K562 (cell line): ENCODE data around the gene NDUFS8. TPM values are rescaled to one million over a fixed set of nuclear protein-coding genes. Genes with fewer than 3 reads are reported as not detected.

ENCODE experiments used
- ATAC-seq: fragments of 200-7000 bp; cut with Tn5 transposase; 3 replicates; pipeline ENCODE4 v1.9.1; 2020; ENCODE audit warnings: moderate library complexity
- BruUV-seq: library from RNA; stranded (reverse); fragments of 400-500 nt; replicated peaks from 2 replicates; lab custom pipeline; 2021; lab: Mats Ljungman, UMichigan
- CTCF ChIA-PET: fragments of 300-600 bp; formaldehyde crosslinking; extraction: SDS; loops from one replicate; lab custom pipeline; 2021; ENCODE audit warnings: low intra/inter-chr PET ratio; lab: Yijun Ruan, JAX
- POLR2A ChIA-PET: fragments of 300-600, 350-650 bp; sonication (Branson Sonifier 250); formaldehyde crosslinking; extraction: SDS; loops from one replicate; lab custom pipeline; 2021; ENCODE audit warnings: antibody characterized with exemption, inconsistent platforms; lab: Yijun Ruan, JAX
- DNase-seq, 4 experiments: peaks; one replicate each; pipeline versions ENCODE4 v3.0.0 to v3.0.0-alpha.2; 2011 to 2018; ENCODE audit warnings: low spot score in 3 of 4, mixed read lengths in 3 of 4; ENCODE audit errors: extremely low read depth in 1 of 4
- FAIRE-seq: peaks from 2 replicates; lab custom pipeline; 2011; peaks lifted over from hg19 to GRCh38; lab: Jason Lieb, UNC
- H2AFZ ChIP-seq: 2 replicates; pipeline ENCODE4 v1.6.0; 2011; ENCODE audit warnings: low read depth, low read length, control low read depth, inconsistent platforms
- H3K27ac ChIP-seq: fragments of 200-600 bp; 3 replicates; pipeline ENCODE4 v1.8.0; 2011; ENCODE audit warnings: low read depth, mild to moderate bottlenecking, control low read depth, inconsistent platforms, low read length, moderate library complexity, mixed read lengths; ENCODE audit errors: extremely low read depth
- H3K27me3 ChIP-seq, 2 experiments: fragments of 300-600 bp in 1 of 2; 2 replicates in 1 of 2; 3 replicates in 1 of 2; pipeline versions ENCODE4 v1.6.0 to v1.8.0; 2011; ENCODE audit warnings: inconsistent platforms in 2 of 2, low read length in 2 of 2, mild to moderate bottlenecking in 1 of 2, mixed read lengths in 1 of 2, moderate library complexity in 1 of 2; ENCODE audit not compliant: control insufficient read depth in 2 of 2, insufficient read depth in 2 of 2
- H3K36me3 ChIP-seq: fragments of 300-600 bp; 3 replicates; pipeline ENCODE4 v1.8.0; 2011; ENCODE audit warnings: mild to moderate bottlenecking, low read length, inconsistent platforms; ENCODE audit not compliant: control insufficient read depth, insufficient read depth
- H3K4me1 ChIP-seq, 2 experiments: fragments of 200-600 bp in 1 of 2; replicated peaks in 1 of 2; 2 replicates in 1 of 2; 3 replicates in 1 of 2; pipeline versions ENCODE4 v1.5.1 to v1.8.0; 2011; ENCODE audit warnings: inconsistent platforms in 2 of 2, low read length in 2 of 2, mild to moderate bottlenecking in 1 of 2, mixed read lengths in 1 of 2, moderate library complexity in 1 of 2; ENCODE audit not compliant: control insufficient read depth in 2 of 2, insufficient read depth in 2 of 2
- H3K4me2 ChIP-seq: 2 replicates; pipeline ENCODE4 v1.6.1; 2011; ENCODE audit warnings: low read length, control low read depth, inconsistent platforms, mixed read lengths; ENCODE audit not compliant: insufficient read depth
- H3K4me3 ChIP-seq: fragments of 200-600 bp; sonication (generic), shearing (Covaris generic); 2 replicates; pipeline ENCODE4 v1.5.1; 2016; ENCODE audit warnings: control low read depth, inconsistent platforms
- H3K79me2 ChIP-seq: fragments of 200-600 bp; 3 replicates; pipeline ENCODE4 v1.8.0; 2011; ENCODE audit warnings: low read length, inconsistent platforms; ENCODE audit not compliant: control insufficient read depth, insufficient read depth
- H3K9ac ChIP-seq, 2 experiments: 2 replicates each; pipeline versions ENCODE4 v1.6.0 to v1.6.1; 2011; ENCODE audit warnings: low read depth in 2 of 2, low read length in 2 of 2, control low read depth in 1 of 2, inconsistent platforms in 1 of 2, mild to moderate bottlenecking in 1 of 2, mixed read lengths in 1 of 2; ENCODE audit not compliant: insufficient read depth in 1 of 2
- H3K9me1 ChIP-seq: one replicate; pipeline ENCODE4 v1.6.0; 2011; ENCODE audit warnings: inconsistent platforms, mild to moderate bottlenecking, low read length, moderate library complexity; ENCODE audit not compliant: control insufficient read depth, insufficient read depth
- H3K9me3 ChIP-seq: replicated peaks from 2 replicates; pipeline ENCODE4 v1.5.1; 2011; ENCODE audit warnings: low read depth, low read length, inconsistent platforms; ENCODE audit not compliant: control insufficient read depth, insufficient read depth
- H4K20me1 ChIP-seq: replicated peaks from 2 replicates; pipeline ENCODE4 v1.6.1; 2011; ENCODE audit warnings: low read length, inconsistent platforms, mixed read lengths; ENCODE audit not compliant: control insufficient read depth, insufficient read depth
- DDX20 ChIP-seq: fragments of 450-650 bp; IDR thresholded peaks from 2 replicates; pipeline ENCODE4 v1.6.1; 2016; ENCODE audit warnings: missing genetic modification characterization, low read depth, mild to moderate bottlenecking, missing compliant biosample characterization, moderate library complexity
- NR2C2 ChIP-seq, 2 experiments: fragments of 200-800 bp in 1 of 2; sonication (Bioruptor generic) in 1 of 2; sonication (generic) in 1 of 2; formaldehyde crosslinking in 1 of 2; IDR thresholded peaks; 2 replicates each; pipeline versions ENCODE4 v1.6.1 to v1.8.0; 2016 to 2022; ENCODE audit warnings: mild to moderate bottlenecking in 1 of 2, missing compliant biosample characterization in 1 of 2, missing genetic modification characterization in 1 of 2, missing genetic modification reagents in 1 of 2
- PML ChIP-seq: IDR thresholded peaks from 2 replicates; pipeline ENCODE4 v1.6.1; 2012; ENCODE audit warnings: low read length, inconsistent platforms
- SMARCA5 ChIP-seq: fragments of 450-650 bp; IDR thresholded peaks from 2 replicates; pipeline ENCODE4 v1.6.1; 2016
- TAF15 ChIP-seq: fragments of 200-400 bp; formaldehyde crosslinking; IDR thresholded peaks from 2 replicates; pipeline ENCODE4 v1.6.1; 2017; ENCODE audit warnings: mild to moderate bottlenecking, low read depth, low read length, moderate library complexity
- TSHZ1 ChIP-seq: fragments of 250-450 bp; sonication (Bioruptor Pico); IDR thresholded peaks from 2 replicates; pipeline ENCODE4 v1.4.0; 2020; ENCODE audit warnings: mild to moderate bottlenecking, moderate library complexity
- ZBED1 ChIP-seq: IDR thresholded peaks from 2 replicates; pipeline ENCODE4 v1.6.1; 2014
- ZC3H4 ChIP-seq: sonication (generic); formaldehyde crosslinking; IDR thresholded peaks from 2 replicates; pipeline ENCODE4 v1.9.0; 2021; ENCODE audit warnings: missing genetic modification reagents, borderline replicate concordance
- ZNF197 ChIP-seq: fragments of 200-800 bp; sonication (Bioruptor generic); IDR thresholded peaks from 2 replicates; pipeline ENCODE4 v1.6.1; 2016; ENCODE audit warnings: low read depth, missing genetic modification characterization, missing compliant biosample characterization
- ZNF384 ChIP-seq: IDR thresholded peaks from 2 replicates; pipeline ENCODE4 v1.6.1; 2012; ENCODE audit warnings: low read depth, low read length, improper control_type of control experiment
- ZNF507 ChIP-seq: conservative IDR thresholded peaks from 2 replicates; pipeline ENCODE4 v1.6.1; 2017; ENCODE audit warnings: missing genetic modification characterization, missing compliant biosample characterization
- WGBS: fragments of 100-300 bp; shearing (Covaris generic); methylation state at CpG from one replicate; pipeline ENCODE4 v1.1.6; 2016; ENCODE audit warnings: low coverage, mixed read lengths; ENCODE audit not compliant: insufficient coverage; ENCODE audit errors: missing lambda C conversion rate; 5-methylcytosine and 5-hydroxymethylcytosine counted together
- in situ Hi-C: fragments of 300-500 bp; cut with MboI; formaldehyde crosslinking; loops from 4 replicates; pipeline ENCODE4 v1.15.0; 2018; ENCODE audit warnings: inconsistent platforms, mixed read lengths
- intact Hi-C: fragments of 100-400 bp; cut with micrococcal nuclease; formaldehyde crosslinking; loops from 2 replicates; pipeline ENCODE4 v1.14.2; 2022
- polyA plus RNA-seq, 8 experiments: library from polyadenylated mRNA; depleted of rRNA in 4 of 8; stranded (reverse) in 5 of 8; unstranded in 3 of 8; fragments of >200 nt; fragmentation: Nextera tagmentation in 2 of 8; fragmentation: Illumina TruSeq in 1 of 8; extraction: Ambion mirVana in 2 of 8; extraction: Trizol in 1 of 8; gene quantifications; 2 replicates each; pipeline versions ENCODE4 v1.2.1 to v1.2.3, GENCODE V29; 2011 to 2014; ENCODE audit warnings: inconsistent platforms in 1 of 8, missing spikeins in 1 of 8
- total RNA-seq, 7 experiments: library from RNA; depleted of rRNA in 6 of 7; stranded (reverse); fragments of >200 nt in 6 of 7; fragmentation: Illumina TruSeq in 2 of 7; extraction: Trizol in 2 of 7; gene quantifications; 2 replicates each; pipeline versions ENCODE4 v1.2.1 to v1.2.3, GENCODE V29; 2011 to 2021; ENCODE audit warnings: low replicate concordance in 1 of 7
- TF ChIP-seq, protein P1 (sequence below), 2 experiments: fragments of 450-650 bp; IDR thresholded peaks; 2 replicates each; pipeline ENCODE4 v1.6.1; 2018; ENCODE audit warnings: mild to moderate bottlenecking in 2 of 2, low read depth in 1 of 2; ENCODE audit not compliant: partially characterized antibody in 2 of 2
- TF ChIP-seq, protein P2 (sequence below): fragments of 450-650 bp; formaldehyde crosslinking; IDR thresholded peaks from 2 replicates; pipeline ENCODE4 v1.4.0; 2022; ENCODE audit warnings: mild to moderate bottlenecking, moderate library complexity

The NDUFS8 gene
- total and polyA plus RNA-seq, 9 of the 15 experiments (the other 6 are each of a cell fraction or from before 2014, with no cell fraction given): 36.5 to 351 (median 101) TPM

- Histone ChIP-seq H3K36me3 (peaks cover 33% of the 10 kb centered on the region; the same call in 2 of the 3 replicates), H3K4me1 (peaks cover 14 to 61% of the 10 kb centered on the region in 2 experiments; a peak in 4 of 5 replicates), H3K4me3 (peak overlapping the region; percentile 71), H3K9me3 (no peaks in the 10 kb centered on the region), H3K9ac (peak overlapping the region; percentile 98 to 99), H3K79me2 (peaks cover 25% of the 10 kb centered on the region), H3K4me2 (peak overlapping the region; percentile 95), H2AFZ (peak overlapping the region; percentile 92), H3K27ac (peak overlapping the region; percentile 88), H3K27me3 (no peaks in the 10 kb centered on the region), H3K9me1 (no peaks in the 10 kb centered on the region), H4K20me1 (no peaks in the 10 kb centered on the region)
- DNase-seq: peak in 1 of 4 experiments; percentile 55
- no TSS peak for BruUV-seq
- in situ Hi-C loops (no loop called here), intact Hi-C loops (no loop called here)
- ChIA-PET POLR2A (interaction anchor here (0.9 to 2.3 kb wide), 3 partner anchors 9 to 11 kb away, joined by 3 to 10 read pairs (median 8); no protein-coding TSS in a partner anchor), CTCF (interaction anchor here (0.6 kb wide), 1 partner anchor 75 kb away, joined by 4 read pairs; no protein-coding TSS in a partner anchor)
- WGBS: 3% methylated on average over 10 of the region's 10 CpGs
- peak; percentile 82 for FAIRE-seq
- ATAC-seq: peak; percentile 22
- TF ChIP-seq TSHZ1 (CRISPR knock-in tag) (no peak), NR2C2 (CRISPR knock-in tag; IDR thresholded peaks at IDR 0.05) (no peak), NR2C2 (tag; IDR thresholded peaks at IDR 0.05) (peak; percentile 46; the same call in 1 of the 2 replicates), ZNF384 (0 out of 2 replicates have a peak, but pooled peaks have one; percentile 15), DDX20 (tag) (no peak), ZBED1 (no peak), ZNF197 (CRISPR knock-in tag) (0 out of 2 replicates have a peak, but pooled peaks have one; percentile 1), TAF15 (no peak), SMARCA5 (no peak), ZC3H4 (CRISPR knock-in tag) (no peak), ZNF507 (no peak), PML (no peak)
- TF ChIP-seq, protein P1, sequence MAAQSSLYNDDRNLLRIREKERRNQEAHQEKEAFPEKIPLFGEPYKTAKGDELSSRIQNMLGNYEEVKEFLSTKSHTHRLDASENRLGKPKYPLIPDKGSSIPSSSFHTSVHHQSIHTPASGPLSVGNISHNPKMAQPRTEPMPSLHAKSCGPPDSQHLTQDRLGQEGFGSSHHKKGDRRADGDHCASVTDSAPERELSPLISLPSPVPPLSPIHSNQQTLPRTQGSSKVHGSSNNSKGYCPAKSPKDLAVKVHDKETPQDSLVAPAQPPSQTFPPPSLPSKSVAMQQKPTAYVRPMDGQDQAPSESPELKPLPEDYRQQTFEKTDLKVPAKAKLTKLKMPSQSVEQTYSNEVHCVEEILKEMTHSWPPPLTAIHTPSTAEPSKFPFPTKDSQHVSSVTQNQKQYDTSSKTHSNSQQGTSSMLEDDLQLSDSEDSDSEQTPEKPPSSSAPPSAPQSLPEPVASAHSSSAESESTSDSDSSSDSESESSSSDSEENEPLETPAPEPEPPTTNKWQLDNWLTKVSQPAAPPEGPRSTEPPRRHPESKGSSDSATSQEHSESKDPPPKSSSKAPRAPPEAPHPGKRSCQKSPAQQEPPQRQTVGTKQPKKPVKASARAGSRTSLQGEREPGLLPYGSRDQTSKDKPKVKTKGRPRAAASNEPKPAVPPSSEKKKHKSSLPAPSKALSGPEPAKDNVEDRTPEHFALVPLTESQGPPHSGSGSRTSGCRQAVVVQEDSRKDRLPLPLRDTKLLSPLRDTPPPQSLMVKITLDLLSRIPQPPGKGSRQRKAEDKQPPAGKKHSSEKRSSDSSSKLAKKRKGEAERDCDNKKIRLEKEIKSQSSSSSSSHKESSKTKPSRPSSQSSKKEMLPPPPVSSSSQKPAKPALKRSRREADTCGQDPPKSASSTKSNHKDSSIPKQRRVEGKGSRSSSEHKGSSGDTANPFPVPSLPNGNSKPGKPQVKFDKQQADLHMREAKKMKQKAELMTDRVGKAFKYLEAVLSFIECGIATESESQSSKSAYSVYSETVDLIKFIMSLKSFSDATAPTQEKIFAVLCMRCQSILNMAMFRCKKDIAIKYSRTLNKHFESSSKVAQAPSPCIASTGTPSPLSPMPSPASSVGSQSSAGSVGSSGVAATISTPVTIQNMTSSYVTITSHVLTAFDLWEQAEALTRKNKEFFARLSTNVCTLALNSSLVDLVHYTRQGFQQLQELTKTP (IDR thresholded peaks at IDR 0.05; ENCODE audit: low read depth in 1 of 2, partially characterized antibody in 2 of 2): no peak
- TF ChIP-seq, protein P2, sequence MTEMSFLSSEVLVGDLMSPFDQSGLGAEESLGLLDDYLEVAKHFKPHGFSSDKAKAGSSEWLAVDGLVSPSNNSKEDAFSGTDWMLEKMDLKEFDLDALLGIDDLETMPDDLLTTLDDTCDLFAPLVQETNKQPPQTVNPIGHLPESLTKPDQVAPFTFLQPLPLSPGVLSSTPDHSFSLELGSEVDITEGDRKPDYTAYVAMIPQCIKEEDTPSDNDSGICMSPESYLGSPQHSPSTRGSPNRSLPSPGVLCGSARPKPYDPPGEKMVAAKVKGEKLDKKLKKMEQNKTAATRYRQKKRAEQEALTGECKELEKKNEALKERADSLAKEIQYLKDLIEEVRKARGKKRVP (CRISPR knock-in tag): no peak
Measured at GRCh38 chr11:68031144-68031464, 623 bp downstream of the NDUFS8 start.
